ENCODE measurements around the gene BRIX1.
A peak's percentile ranks its signal among the peaks of the same experiment; 100 is the strongest.
"Not testable (repeated sequence)": the region's sequence is repeated elsewhere in the genome, so short reads cannot be mapped to it uniquely, and the experiment has no call there.

BRIX1 gene

DNA sequence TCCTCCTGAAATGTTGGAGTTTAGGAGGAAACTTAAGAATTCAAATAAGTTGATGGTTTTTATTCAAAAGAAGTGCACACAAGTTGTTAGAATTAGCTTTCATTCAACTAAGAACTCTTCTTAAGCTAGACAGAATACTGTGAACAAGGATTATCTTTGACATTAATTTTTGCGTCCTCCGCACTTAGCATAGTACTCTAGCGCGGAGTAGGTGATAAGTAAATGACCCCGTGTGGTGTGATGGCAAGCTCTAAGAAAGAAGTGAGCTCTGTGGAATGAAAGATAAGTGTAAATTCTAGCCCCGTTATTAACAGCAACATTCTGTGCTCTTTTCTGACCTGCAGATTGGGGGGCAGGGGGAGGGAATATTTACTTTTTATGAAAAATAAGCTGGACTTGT is 1.0 kb downstream of the BRIX1 start:
- FAIRE-seq (no peak), DNase-seq (ENCODE audit: insufficient read length) (no peak)
- TF ChIP-seq TAF1 (IDR thresholded peaks at IDR 0.05; ENCODE audit: borderline replicate concordance, low read depth, low read length) (no peak), POLR2A (IDR thresholded peaks at IDR 0.05; ENCODE audit: low read depth, low read length) (no peak), POLR2AphosphoS5 (IDR thresholded peaks at IDR 0.05; ENCODE audit: low read depth, low read length) (no peak)

DNA sequence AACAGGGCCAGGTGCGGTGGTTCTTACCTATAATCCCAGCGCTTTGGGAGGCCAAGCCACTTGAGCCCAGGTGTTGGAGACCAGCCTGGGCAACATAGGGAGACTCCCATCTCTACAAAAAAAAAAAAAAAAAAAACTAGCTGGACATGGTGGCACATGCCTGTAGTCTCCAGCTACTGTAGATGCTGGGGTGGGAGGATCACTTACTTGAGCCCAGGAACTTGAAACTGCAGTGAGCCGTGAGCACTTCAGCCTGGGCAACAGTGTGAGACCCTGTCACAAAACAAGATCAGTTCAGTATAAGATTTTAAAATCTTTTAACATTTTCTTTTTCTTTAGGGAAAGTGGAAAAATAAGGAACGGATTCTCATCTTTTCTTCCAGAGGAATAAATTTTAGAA is 2.5 kb downstream of the BRIX1 start:
- no peak for DNase-seq (ENCODE audit: insufficient read length)
- FAIRE-seq, result no peak
- no peak for TF ChIP-seq POLR2AphosphoS5 (IDR thresholded peaks at IDR 0.05; ENCODE audit: low read depth, low read length)
- no peak for TF ChIP-seq POLR2A (IDR thresholded peaks at IDR 0.05; ENCODE audit: low read depth, low read length)
- no peak for TF ChIP-seq TAF1 (IDR thresholded peaks at IDR 0.05; ENCODE audit: borderline replicate concordance, low read depth, low read length)

DNA sequence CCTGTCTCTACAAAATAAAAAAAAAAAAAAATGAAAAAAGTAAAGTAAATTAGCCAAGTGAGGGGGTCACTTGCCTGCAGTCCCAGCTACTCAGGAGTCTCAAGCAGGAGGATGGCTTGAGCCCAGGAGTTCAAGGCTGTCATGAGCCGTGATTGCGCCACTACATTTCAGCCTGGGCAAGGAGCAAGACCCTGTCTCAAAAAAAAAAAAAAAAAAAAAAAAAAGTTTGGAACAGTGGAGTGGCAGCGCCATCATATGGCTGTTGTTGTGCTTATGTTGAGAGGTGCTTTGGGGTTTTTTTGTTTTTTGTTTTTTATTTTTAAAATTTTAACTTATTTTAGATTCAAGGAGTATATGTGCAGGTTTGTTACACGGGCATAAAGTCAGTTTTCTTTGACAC is 3.6 kb downstream of the BRIX1 start:
- DNase-seq (ENCODE audit: insufficient read length) (no peak), FAIRE-seq (no peak)
- TF ChIP-seq TAF1 (IDR thresholded peaks at IDR 0.05; ENCODE audit: borderline replicate concordance, low read depth, low read length), result no peak
- no peak for TF ChIP-seq POLR2AphosphoS5 (IDR thresholded peaks at IDR 0.05; ENCODE audit: low read depth, low read length)
- no peak for TF ChIP-seq POLR2A (IDR thresholded peaks at IDR 0.05; ENCODE audit: low read depth, low read length)

DNA sequence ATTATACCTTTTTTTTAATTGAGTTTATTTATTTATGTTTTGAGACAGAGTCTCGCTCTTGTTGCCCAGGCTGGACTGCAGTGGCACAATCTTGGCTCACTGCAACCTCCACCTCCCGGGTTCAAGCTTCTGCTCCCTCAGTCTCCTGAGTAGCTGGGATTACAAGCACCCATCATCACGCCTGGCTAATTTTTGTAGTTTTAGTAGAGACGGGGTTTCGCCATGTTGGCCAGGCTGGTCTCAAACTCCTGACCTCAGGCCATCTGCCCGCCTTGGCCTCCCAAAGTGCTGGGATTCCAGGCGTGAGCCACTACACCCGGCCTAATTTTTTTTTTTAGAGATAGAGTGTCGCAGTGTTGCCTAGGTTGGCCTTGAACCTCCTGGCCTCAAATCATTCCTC is 7.7 kb downstream of the BRIX1 start:
- FAIRE-seq; DNase-seq (ENCODE audit: insufficient read length): not testable (repeated sequence)

DNA sequence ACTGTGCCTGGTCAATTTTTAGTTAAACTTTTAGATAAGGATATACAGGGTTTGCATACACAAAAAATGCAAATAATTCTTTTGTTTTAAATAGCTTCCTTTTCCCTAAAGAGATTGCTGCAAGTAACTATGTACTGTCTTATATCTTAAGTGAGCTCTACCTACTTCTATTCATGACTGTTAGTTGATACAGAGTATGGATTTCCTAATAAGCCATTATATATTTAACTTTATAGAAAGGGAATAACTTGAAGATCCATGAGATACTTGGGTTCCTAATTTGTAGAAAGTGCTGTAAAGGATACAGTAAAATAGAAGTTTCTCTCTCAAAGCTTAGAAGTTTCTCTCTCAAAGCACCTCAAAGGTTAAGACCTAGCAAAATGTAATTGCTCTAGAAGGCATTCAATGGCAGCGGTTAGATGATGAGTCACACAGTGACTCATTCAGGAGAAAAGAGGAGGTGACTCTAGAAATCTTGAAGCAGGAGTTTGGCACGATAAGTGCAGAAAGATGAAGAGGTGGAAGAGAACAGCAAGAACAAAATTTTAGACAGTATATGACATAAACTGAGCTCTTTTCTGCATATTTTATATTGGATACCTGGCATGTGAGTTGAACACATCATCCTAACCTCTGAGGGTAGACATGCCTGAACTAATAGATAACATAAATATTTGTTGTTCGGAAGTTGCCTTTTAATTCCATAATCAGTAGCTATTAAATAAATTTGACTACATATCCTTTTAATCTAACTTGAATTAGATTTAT is 8.4 kb downstream of the BRIX1 start:
- no peak for FAIRE-seq
- TF ChIP-seq POLR2A (IDR thresholded peaks at IDR 0.05; ENCODE audit: low read depth, low read length) (no peak), TAF1 (IDR thresholded peaks at IDR 0.05; ENCODE audit: borderline replicate concordance, low read depth, low read length) (no peak), POLR2AphosphoS5 (IDR thresholded peaks at IDR 0.05; ENCODE audit: low read depth, low read length) (no peak)
- no peak for DNase-seq (ENCODE audit: insufficient read length)

DNA sequence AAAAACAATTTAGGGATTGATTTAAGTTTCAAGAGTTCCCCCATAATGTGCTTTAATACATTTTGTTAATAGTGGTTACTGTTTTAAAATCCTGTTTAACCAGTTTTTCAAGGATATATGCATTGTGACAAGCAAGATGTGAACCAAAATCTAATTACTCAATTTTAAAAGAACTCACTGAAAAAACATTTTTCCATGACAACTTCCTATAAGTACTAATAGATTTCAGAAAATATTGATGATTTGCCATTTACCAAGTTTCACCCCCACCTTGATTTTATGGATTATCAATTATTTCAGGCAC is 8.9 kb downstream of the BRIX1 start:
- FAIRE-seq, result no peak
- DNase-seq (ENCODE audit: insufficient read length), result no peak
- TF ChIP-seq TAF1 (IDR thresholded peaks at IDR 0.05; ENCODE audit: borderline replicate concordance, low read depth, low read length) (no peak), POLR2AphosphoS5 (IDR thresholded peaks at IDR 0.05; ENCODE audit: low read depth, low read length) (no peak), POLR2A (IDR thresholded peaks at IDR 0.05; ENCODE audit: low read depth, low read length) (no peak)

GRCh38 chr5:34926318-34926888 is 10.9 kb downstream of the BRIX1 start:
- no peak for FAIRE-seq
- DNase-seq (ENCODE audit: insufficient read length), result no peak
- TF ChIP-seq POLR2A (IDR thresholded peaks at IDR 0.05; ENCODE audit: low read depth, low read length) (no peak), POLR2AphosphoS5 (IDR thresholded peaks at IDR 0.05; ENCODE audit: low read depth, low read length) (no peak), TAF1 (IDR thresholded peaks at IDR 0.05; ENCODE audit: borderline replicate concordance, low read depth, low read length) (no peak)

DNA sequence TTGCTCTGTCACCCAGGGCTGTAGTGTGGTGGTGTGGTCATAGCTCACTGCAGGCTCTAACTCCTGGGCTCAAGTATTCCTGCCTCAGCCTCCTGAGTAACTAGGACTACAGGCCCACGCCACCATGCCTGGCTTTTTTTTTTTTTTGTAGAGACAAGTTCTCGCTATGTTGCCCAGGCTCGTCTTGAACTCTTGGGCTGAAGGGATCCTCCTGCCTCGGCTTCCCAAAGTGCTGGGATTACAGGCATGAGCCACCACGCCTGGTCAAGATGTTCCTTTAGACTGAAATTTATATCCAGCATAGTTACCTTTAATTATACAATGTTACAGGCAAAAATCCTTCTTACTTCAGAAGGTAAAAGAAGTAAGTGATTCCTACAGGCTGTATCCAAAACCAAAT is 12.3 kb downstream of the BRIX1 start:
- no peak for TF ChIP-seq TAF1 (IDR thresholded peaks at IDR 0.05; ENCODE audit: borderline replicate concordance, low read depth, low read length)
- TF ChIP-seq POLR2AphosphoS5 (IDR thresholded peaks at IDR 0.05; ENCODE audit: low read depth, low read length), result no peak
- TF ChIP-seq POLR2A (IDR thresholded peaks at IDR 0.05; ENCODE audit: low read depth, low read length), result no peak; the same call in 1 of the 2 replicates
- DNase-seq (ENCODE audit: insufficient read length) (no peak), FAIRE-seq (no peak)

DNA sequence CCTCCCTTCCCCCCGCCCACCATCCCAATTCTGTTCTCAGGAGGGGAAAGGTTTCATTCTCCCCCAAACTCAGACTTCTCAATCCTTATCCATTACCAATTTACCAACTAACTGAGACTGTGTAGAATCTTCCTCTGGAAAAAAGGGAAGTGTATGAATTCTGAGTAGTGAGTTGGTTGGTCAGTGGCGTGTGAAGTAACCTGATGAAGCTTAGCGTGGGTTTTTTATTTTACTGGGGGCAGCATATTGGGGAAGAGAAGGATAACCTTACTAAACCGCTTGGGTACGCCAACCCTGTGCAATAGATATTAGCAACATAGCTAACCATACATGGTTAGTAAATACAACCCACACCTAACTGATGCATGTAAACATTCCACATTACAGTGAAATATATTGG is 12.8 kb downstream of the BRIX1 start:
- FAIRE-seq (no peak), DNase-seq (ENCODE audit: insufficient read length) (no peak)
- TF ChIP-seq POLR2A (IDR thresholded peaks at IDR 0.05; ENCODE audit: low read depth, low read length), result no peak
- TF ChIP-seq TAF1 (IDR thresholded peaks at IDR 0.05; ENCODE audit: borderline replicate concordance, low read depth, low read length), result no peak

- no peak for TF ChIP-seq TAF1 (IDR thresholded peaks at IDR 0.05; ENCODE audit: borderline replicate concordance, low read depth, low read length)
- 0 out of 2 replicates have a peak, but pooled peaks have one; percentile 28 for TF ChIP-seq POLR2AphosphoS5 (IDR thresholded peaks at IDR 0.05; ENCODE audit: low read depth, low read length)
- peak; percentile 95 for FAIRE-seq
- DNase-seq (ENCODE audit: insufficient read length), result peak; percentile 91
Measured at GRCh38 chr5:34929134-34929719, 13.7 kb downstream of the BRIX1 start, which contains the start of gene DNAJC21. TSS of gene DNAJC21 (plus strand) at chr5:34929559. CDS start at chr5:34929820, 261 bp downstream.

DNA sequence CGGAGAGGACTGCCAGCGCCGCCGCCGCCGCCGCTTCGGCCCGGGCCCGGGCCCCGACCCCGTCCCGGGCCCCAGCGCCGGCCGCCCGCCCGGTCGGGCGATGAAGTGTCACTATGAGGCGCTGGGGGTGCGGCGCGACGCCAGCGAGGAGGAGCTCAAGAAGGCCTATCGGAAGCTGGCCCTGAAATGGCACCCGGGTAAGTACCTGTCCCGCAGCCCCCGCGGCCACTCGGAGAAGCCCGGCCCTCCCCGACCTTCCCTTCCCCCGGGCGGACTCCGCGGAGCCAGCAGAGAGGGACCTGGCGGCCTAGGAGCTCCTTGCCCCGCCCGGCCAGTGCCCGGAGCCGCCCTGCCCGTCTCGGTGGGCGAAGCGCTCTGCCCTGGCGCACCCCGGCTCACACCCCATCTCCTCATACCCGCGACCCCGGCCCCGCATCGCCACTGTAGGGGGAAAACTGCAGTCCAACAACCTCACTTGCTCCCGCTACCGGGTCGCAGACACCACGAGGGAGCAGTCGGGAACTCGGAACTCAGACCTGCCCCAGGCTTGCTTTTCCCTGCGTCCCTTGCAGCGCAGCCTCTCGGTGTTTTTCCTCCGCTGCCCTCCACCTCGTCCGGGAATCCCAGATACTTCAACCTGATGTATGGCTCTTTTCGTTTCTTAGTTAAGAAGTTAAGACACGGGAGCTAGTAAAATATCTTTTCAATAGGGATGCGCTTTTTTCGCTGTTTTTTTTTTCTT is 14.4 kb downstream of the BRIX1 start:
- peak; percentile 57 for FAIRE-seq
- peak; percentile 75 for DNase-seq (ENCODE audit: insufficient read length)

More for the DNA sequence above, 14.4 kb downstream of the BRIX1 start:
- peak; percentile 71; the same call in 1 of the 2 replicates for TF ChIP-seq POLR2A (IDR thresholded peaks at IDR 0.05; ENCODE audit: low read depth, low read length)
- 0 out of 2 replicates have a peak, but pooled peaks have one; percentile 27 for TF ChIP-seq POLR2AphosphoS5 (IDR thresholded peaks at IDR 0.05; ENCODE audit: low read depth, low read length)
- TF ChIP-seq TAF1 (IDR thresholded peaks at IDR 0.05; ENCODE audit: borderline replicate concordance, low read depth, low read length), result peak; percentile 44; the same call in 1 of the 2 replicates

All from GM12892 (cell line).